ENCODE results near the gene SEPTIN3. TPM values are rescaled to one million over a fixed set of nuclear protein-coding genes. Genes with fewer than 3 reads are reported as not detected.
A peak's percentile ranks its signal among the peaks of the same experiment; 100 is the strongest.
"Not testable (repeated sequence)": the region's sequence is repeated elsewhere in the genome, so short reads cannot be mapped to it uniquely, and the experiment has no call there.

Gene SEPTIN3
- total RNA-seq, 1 donor from 2014 or later = 130 TPM

- DNase-seq = no peak
These were observed 25.5 kb upstream of the SEPTIN3 start for GRCh38 chr22:41943661-41944209.

GRCh38 chr22:41946629-41947423, 22.4 kb upstream of the SEPTIN3 start, which contains the start of gene CENPM:
Gene CENPM (minus strand): TSS chr22:41947152. CDS start chr22:41947076, 76 bp downstream.
- peak; percentile 91 for DNase-seq

GRCh38 chr22:41947424-41948080, 21.7 kb upstream of the SEPTIN3 start:
- no peak for DNase-seq

- DNase-seq = no peak
These were observed 21.1 kb upstream of the SEPTIN3 start for GRCh38 chr22:41948142-41948541.

- not testable (repeated sequence) for DNase-seq
These were observed 20.3 kb upstream of the SEPTIN3 start for GRCh38 chr22:41948928-41949296.

- no peak for DNase-seq
These were observed 19.8 kb upstream of the SEPTIN3 start for GRCh38 chr22:41949297-41949965.

GRCh38 chr22:41951898-41952474, 17.3 kb upstream of the SEPTIN3 start, which contains the start of gene SMIM45:
Gene SMIM45 (plus strand): TSS chr22:41952150.
- DNase-seq = peak; percentile 86

- DNase-seq = no peak
These were observed 16.5 kb upstream of the SEPTIN3 start for GRCh38 chr22:41952713-41953112.

GRCh38 chr22:41957941-41958556, 11.2 kb upstream of the SEPTIN3 start:
- DNase-seq = no peak

GRCh38 chr22:41963453-41964111, 5.7 kb upstream of the SEPTIN3 start:
- DNase-seq = peak; percentile 28

- DNase-seq = no peak
These were observed 5.1 kb upstream of the SEPTIN3 start for GRCh38 chr22:41964112-41964491.

GRCh38 chr22:41966225-41966606, 3.0 kb upstream of the SEPTIN3 start:
- no peak for DNase-seq

- DNase-seq = no peak
These were observed 2.5 kb upstream of the SEPTIN3 start for GRCh38 chr22:41966607-41967240.

GRCh38 chr22:41968601-41969000, 642 bp upstream of the SEPTIN3 start:
- DNase-seq = no peak

- no peak for DNase-seq
These were observed 1.4 kb downstream of the SEPTIN3 start for GRCh38 chr22:41970601-41971000.

- no peak for DNase-seq
These were observed 2.2 kb downstream of the SEPTIN3 start for GRCh38 chr22:41971431-41971830.

- no peak for DNase-seq
These were observed 5.5 kb downstream of the SEPTIN3 start for GRCh38 chr22:41974691-41975290.

GRCh38 chr22:41975299-41976069, 6.2 kb downstream of the SEPTIN3 start:
- no peak for DNase-seq

- peak; percentile 71 for DNase-seq
These were observed 7.0 kb downstream of the SEPTIN3 start for GRCh38 chr22:41976070-41976901.
